Activated gamma-delta T cell (primary cell): Measurements from ENCODE around the gene CDH23.
"Not testable (repeated sequence)": the region's sequence is repeated elsewhere in the genome, so short reads cannot be mapped to it uniquely, and the experiment has no call there.

ENCODE experiments used
- DNase-seq: peaks from one replicate; lab custom pipeline; 2025; lab: John Stamatoyannopoulos, UW

The CDH23 gene

DNA sequence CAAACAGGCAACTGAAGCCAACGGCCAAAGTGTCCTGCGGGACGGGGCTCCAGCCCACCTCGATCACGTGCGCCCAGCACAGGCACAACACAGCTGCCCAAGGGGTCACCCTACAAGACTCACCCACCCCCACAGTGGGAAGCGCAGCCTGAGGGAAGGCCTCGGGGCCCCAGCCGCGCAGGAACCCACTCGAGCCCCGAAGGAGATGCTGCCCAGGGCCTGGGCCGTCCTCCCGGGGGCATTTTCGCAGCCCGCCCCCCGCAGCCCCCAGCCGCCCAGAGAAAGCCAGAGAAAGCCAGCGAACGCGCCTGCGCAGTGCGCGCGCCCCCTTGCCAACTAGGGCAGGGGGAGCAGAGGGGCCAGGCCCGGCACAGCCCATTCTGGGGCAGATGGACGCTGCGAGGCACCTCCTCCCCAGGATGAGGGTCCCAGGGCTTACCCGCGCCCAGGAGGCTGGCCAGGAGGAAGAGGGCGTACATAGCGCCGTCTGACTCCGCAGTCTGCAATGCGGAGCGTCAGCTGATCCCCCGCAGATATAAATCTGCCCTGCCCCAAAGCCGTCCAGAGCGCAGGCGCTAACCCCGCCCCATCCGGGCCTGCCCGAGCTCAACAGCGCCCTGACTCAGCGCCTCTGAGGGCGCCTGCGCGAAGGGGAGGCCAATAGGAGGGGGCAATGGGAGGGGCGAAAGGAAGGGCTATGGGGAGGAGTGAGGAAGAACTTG lies 454.2 kb downstream of the CDH23 start, which contains the start of gene PSAP:
Gene PSAP (minus strand): TSS at position 509 of the 722 bp plus-strand sequence. CDS start 30 bp downstream, at position 479.
- DNase-seq = peak; percentile 97

DNA sequence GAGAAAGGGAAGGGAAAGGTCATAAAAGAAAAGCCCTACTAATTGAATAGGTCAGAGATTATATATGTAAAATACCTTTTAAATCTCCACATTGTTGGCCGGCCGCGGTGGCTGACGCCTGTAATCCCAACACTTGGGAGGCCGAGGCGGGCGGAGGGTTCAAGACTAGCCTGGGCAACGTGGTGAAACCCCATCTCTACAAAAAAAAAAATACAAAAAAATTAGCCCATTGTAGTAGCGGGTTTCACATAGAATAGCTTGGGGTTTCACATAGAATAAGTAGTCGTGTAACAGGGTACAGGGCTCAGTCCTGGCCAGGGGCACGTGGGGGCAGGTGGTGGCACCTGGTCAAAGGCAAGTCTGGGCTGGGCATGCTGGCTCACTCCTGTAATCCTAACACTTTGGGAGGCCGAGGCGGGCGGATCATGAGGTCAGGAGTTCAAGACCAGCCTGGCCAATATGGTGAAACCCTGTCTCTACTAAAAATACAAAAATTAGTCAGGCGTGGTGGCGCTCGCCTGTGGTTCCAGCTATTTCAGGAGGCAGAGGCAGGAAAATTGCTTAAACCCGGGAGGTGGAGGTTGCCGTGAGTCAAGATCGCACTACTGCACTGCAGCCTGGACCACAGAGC lies 454.9 kb downstream of the CDH23 start:
- DNase-seq = not testable (repeated sequence)

DNA sequence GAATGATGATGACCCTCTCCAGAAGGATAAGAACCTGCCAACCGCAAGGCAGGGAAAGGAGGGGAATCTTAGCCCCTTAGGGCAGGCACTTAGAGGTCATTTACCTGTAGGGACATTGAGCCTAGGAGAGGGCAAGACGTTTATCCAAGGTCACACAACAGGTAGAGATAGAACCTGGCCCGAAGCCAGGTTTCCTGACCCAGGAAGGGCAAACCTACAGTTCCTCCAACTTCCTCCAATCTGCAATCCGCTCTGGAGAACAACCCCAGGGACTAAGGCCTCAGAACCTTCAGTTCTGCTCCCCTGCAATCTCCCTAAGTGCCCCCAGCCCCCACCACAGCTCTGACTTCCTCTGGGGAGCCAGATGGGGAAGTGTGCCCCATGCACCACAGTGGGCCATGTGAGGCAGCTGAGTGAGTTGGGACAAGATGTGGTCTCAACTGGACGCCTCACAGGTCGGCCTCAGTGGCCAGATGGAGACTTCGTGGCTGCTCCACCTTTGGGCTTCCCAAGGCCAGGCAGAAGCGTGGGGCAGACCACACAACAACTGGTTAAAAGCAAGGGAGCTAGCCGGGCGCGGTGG lies 455.7 kb downstream of the CDH23 start:
- no peak for DNase-seq

DNA sequence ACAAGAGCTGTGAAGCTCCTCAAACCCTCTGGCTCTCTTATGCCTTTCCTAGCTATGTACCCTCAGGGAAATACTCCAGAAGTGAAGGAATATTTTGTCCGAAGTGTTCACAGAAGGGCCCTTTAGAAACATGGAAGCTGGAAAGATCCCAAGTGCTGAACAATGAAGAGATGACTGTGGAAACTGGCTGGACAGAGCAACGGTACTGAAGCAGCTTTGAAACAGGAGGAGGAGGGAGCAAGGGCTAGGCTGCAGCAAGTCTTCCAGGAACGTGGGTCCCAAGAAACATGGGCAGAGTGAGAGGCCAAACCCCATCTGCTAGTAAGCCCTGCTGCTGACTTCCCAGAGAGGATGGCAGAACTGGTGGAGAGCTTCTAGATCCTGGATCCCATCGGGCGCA lies 457.3 kb downstream of the CDH23 start:
- no peak for DNase-seq

DNA sequence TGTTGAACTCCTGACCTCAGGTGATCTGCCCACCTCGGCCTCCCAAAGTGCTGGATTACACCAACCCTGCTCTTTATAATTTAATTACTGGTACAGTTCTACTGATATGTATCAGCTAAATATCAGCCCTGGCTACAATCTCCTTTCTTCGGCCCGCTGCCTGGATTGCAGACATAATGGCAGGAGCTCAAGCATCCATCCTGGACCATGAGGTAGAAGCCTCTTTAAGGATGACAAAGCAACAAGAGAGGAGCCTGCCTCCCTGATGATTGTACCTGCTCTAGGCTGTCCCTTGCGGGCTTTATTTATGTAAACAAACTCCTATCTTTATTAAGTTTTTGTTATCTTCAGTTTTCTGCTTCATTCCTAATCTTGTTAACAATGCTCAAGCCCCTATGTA lies 459.9 kb downstream of the CDH23 start:
- DNase-seq = no peak

DNA sequence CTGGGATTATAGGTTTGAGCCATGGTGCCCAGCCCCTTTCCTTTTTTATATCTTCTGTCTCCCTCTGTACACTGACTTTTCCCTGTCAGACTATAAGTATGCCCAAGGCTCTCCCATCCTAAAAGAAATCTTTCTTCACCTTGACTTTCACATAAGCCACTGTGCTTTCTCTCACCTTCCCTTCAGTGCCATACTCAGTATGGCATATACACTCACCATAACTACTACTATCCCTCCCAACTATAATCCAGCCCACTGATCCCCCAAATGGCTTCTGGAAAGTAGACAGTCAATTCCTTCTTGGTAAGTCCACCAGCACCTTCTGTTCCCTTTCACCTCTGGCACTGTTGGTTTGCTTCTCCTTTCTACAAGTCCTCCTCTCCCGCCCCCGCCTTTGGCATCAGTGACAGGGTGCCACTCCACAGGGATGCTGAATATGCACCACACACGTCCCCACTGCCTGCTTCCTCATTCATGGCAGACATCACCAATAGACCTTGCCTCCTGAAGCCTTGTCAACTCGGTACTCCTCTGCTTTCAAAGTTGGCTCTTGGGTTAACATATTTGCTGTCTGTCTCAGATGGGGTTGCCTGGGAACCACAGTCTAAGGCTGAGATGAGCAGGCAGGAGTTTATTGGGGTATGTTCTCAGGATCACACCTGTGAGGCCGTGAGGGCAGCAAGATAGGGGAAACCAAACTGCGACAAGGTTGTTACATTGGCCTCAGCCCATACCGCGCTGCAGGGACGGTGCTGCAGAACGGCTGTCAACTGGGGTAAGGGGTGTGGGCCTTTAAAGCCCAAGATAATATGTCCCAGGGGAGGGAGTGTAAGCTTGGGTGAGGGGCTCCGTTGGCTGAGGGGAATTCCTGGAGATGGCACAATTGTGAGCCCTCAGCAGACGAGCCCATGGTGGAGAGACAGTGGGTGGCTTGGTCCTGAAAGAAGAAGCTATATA lies 461.5 kb downstream of the CDH23 start:
- DNase-seq = no peak

DNA sequence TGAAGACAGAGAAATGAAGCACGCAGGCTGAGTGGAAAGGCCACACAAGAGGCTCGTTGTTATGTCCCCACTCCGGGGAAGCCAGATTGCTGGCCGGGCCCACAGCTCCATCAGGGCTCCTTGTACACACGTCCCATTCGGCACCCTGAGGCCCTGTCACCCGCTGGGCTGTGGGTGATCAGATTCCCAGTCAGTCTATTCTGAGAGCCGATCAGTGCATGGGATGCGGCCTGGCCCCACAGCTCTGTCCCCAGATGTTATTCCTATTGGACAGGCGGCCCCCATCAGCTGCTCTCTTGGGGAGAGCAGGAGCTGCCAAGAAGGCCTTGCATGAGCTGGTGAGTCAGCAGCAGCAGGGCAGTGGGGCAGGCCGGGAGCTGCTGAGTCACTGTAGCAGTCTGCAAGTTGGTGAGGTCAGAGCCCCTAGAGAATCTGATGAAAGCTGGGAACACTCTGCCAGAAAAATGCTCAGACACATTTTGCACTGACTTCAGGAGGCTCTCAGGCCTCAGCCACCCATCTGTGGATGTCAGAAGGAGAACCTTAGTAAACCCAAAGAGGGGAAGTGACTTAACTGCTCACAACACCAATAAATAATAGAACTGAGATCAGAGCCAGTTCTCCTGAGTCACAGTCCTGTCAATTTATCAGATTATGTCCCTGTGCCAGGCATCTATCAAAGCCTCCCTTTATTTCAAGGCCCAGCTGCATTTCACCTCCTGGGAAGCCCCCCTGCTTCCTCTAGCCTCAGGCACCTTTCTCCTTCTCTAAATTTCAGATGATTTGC lies 463.7 kb downstream of the CDH23 start:
- no peak for DNase-seq

DNA sequence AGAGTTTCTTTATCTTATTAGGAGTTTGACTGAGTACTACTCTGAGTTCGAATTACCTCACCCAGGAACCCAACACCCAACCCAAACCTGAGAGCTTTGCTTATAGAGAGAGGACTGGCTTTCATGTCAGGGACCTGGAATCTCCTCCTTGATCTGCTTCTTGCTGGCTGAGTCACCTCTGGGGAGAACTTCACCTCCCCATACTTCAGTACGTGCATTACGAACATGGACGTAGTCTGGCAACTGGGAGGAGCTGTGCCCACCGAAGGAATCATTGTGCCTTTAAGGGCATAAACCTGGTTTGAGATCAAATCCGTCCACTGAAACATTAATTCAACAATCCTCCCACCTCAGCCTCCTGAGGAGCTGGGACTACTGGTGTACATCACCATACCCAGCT lies 466.5 kb downstream of the CDH23 start:
- DNase-seq = no peak

DNA sequence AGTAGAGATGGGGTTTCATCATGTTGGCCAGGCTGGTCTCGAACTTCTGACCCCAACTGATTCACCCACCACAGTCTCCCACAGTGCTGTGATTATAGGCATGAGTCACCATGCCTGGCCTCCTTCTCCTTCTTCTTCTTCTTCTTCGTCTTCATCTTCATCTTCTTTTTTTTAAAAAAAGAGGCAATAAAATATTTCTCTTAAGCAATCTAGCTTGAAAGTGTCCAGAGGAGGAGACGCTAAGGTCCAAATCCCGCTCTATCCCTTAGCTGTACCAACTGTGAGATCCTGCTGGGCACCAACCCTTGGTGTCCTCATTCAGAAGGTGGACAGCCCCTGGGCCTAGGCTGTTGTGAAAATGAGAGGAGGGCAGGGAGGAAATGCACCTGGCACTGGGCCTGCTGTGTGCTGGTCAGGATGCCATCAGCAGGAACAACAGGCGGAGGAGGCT lies 468.2 kb downstream of the CDH23 start:
- DNase-seq = no peak
